ENCODE data around the gene TGFBI. TPM values are rescaled to one million over a fixed set of nuclear protein-coding genes. Genes with fewer than 3 reads are reported as not detected.
A peak's percentile ranks its signal among the peaks of the same experiment; 100 is the strongest.

TGFBI gene
- total RNA-seq, 1 donor from 2014 or later, result 147 TPM

- peak; percentile 62 for DNase-seq (ENCODE audit: low spot score)
Observed at GRCh38 chr5:136087961-136088871, 59.4 kb downstream of the TGFBI start.

GRCh38 chr5:136089791-136090190, 61.0 kb downstream of the TGFBI start:
- DNase-seq (ENCODE audit: low spot score), result peak; percentile 46

- peak; percentile 38 for DNase-seq (ENCODE audit: low spot score)
Observed at GRCh38 chr5:136090319-136090718, 61.5 kb downstream of the TGFBI start.

- DNase-seq (ENCODE audit: low spot score), result no peak
Observed at GRCh38 chr5:136094189-136094912, 65.6 kb downstream of the TGFBI start.

- no peak for DNase-seq (ENCODE audit: low spot score)
Observed at GRCh38 chr5:136094913-136095641, 66.3 kb downstream of the TGFBI start.

- no peak for DNase-seq (ENCODE audit: low spot score)
Observed at GRCh38 chr5:136098176-136098575, 69.4 kb downstream of the TGFBI start.

GRCh38 chr5:136099870-136100269, 71.1 kb downstream of the TGFBI start:
- no peak for DNase-seq (ENCODE audit: low spot score)

GRCh38 chr5:136101884-136102283, 73.1 kb downstream of the TGFBI start:
- DNase-seq (ENCODE audit: low spot score), result no peak

- DNase-seq (ENCODE audit: low spot score), result no peak
Observed at GRCh38 chr5:136103118-136103517, 74.3 kb downstream of the TGFBI start.

- no peak for DNase-seq (ENCODE audit: low spot score)
Observed at GRCh38 chr5:136104306-136104965, 75.6 kb downstream of the TGFBI start.

GRCh38 chr5:136106351-136107031, 77.7 kb downstream of the TGFBI start:
- DNase-seq (ENCODE audit: low spot score), result no peak

GRCh38 chr5:136108180-136108611, 79.4 kb downstream of the TGFBI start:
- no peak for DNase-seq (ENCODE audit: low spot score)

- no peak for DNase-seq (ENCODE audit: low spot score)
Observed at GRCh38 chr5:136108766-136109165, 80.0 kb downstream of the TGFBI start.

GRCh38 chr5:136109453-136110135, 80.8 kb downstream of the TGFBI start:
- peak; percentile 25 for DNase-seq (ENCODE audit: low spot score)

Other genes starting within 250 kb of the TGFBI start
- not detected for gene SLC25A48, start 194.3 kb upstream of the TGFBI start, total RNA-seq
- not detected for gene IL9, start 133.1 kb upstream of the TGFBI start, total RNA-seq
- gene LECT2, start 74.0 kb upstream of the TGFBI start, total RNA-seq, result not detected
- 86.3 TPM for gene SMAD5, start 103.9 kb downstream of the TGFBI start, total RNA-seq
- gene SMIM32, start 164.2 kb downstream of the TGFBI start, total RNA-seq, result not detected